Neural cell (in vitro differentiated cells): Measurements from ENCODE around the gene HOXA2. TPM values are rescaled to one million over a fixed set of nuclear protein-coding genes. Genes with fewer than 3 reads are reported as not detected.

Experiments
- H2AFZ ChIP-seq: fragments of 200-600, 300-800 bp; sonication (generic), shearing (Covaris generic); 2 replicates; pipeline ENCODE4 v1.6.0; 2014; ENCODE audit warnings: low read depth, mild to moderate bottlenecking, antibody characterized with exemption, low read length, moderate library complexity
- H3F3A ChIP-seq: fragments of 200-600 bp; shearing (Covaris generic); 2 replicates; pipeline ENCODE4 v1.6.1; 2016; ENCODE audit warnings: mild to moderate bottlenecking, moderate library complexity, mixed read lengths, antibody characterized with exemption, low read length; ENCODE audit not compliant: insufficient read depth, poor library complexity, severe bottlenecking
- H3K27ac ChIP-seq: fragments of 200-600, 300-800 bp; sonication (generic), shearing (Covaris generic); 2 replicates; pipeline ENCODE4 v1.5.1; 2014; ENCODE audit warnings: mild to moderate bottlenecking, low read length, moderate library complexity
- H3K27me3 ChIP-seq: fragments of 300-800, 200-600 bp; sonication (generic), shearing (Covaris generic); 2 replicates; pipeline ENCODE4 v1.6.0; 2014; ENCODE audit warnings: mild to moderate bottlenecking, low read depth, low read length, moderate library complexity; ENCODE audit not compliant: insufficient read depth
- H3K36me3 ChIP-seq: fragments of 300-800, 200-600 bp; sonication (generic), shearing (Covaris generic); 2 replicates; pipeline ENCODE4 v1.5.1; 2014; ENCODE audit warnings: mild to moderate bottlenecking, antibody characterized with exemption, low read length, moderate library complexity; ENCODE audit not compliant: insufficient read depth
- H3K4me2 ChIP-seq: fragments of 300-800, 200-600 bp; sonication (generic), shearing (Covaris generic); 2 replicates; pipeline ENCODE4 v1.6.0; 2014; ENCODE audit warnings: mild to moderate bottlenecking, low read length
- H3K4me3 ChIP-seq: fragments of 300-800, 200-600 bp; sonication (generic), shearing (Covaris generic); 2 replicates; pipeline ENCODE4 v1.5.1; 2014; ENCODE audit warnings: mild to moderate bottlenecking, low read length, moderate library complexity
- H3K79me2 ChIP-seq: fragments of 200-600 bp; shearing (Covaris generic); replicated peaks from 2 replicates; pipeline ENCODE4 v1.6.0; 2014; ENCODE audit warnings: mild to moderate bottlenecking, low read length, moderate library complexity; ENCODE audit not compliant: insufficient read depth
- H3K9ac ChIP-seq: fragments of 300-800, 200-600 bp; sonication (generic), shearing (Covaris generic); 2 replicates; pipeline ENCODE4 v1.6.1; 2016; ENCODE audit warnings: mild to moderate bottlenecking, low read length, mixed read lengths
- H3K9me2 ChIP-seq: fragments of 200-600 bp; shearing (Covaris generic); 2 replicates; pipeline ENCODE4 v1.6.1; 2016; ENCODE audit warnings: mild to moderate bottlenecking, low read length, mixed read lengths; ENCODE audit not compliant: insufficient read depth
- H3K9me3 ChIP-seq: fragments of 200-600, 300-800 bp; sonication (generic), shearing (Covaris generic); 2 replicates; pipeline ENCODE4 v1.6.1; 2016; ENCODE audit warnings: mild to moderate bottlenecking, mixed run types, low read length, moderate library complexity, mixed read lengths
- H4K20me1 ChIP-seq: fragments of 200-600 bp; shearing (Covaris generic); 2 replicates; pipeline ENCODE4 v1.6.1; 2016; ENCODE audit warnings: mild to moderate bottlenecking, mixed run types; ENCODE audit not compliant: insufficient read depth
- CTCF ChIP-seq: fragments of 450-650 bp; IDR thresholded peaks from 2 replicates; pipeline ENCODE4 v1.5.1; 2014; ENCODE audit warnings: antibody characterized with exemption, mild to moderate bottlenecking, moderate library complexity; ENCODE audit not compliant: poor library complexity, severe bottlenecking
- EP300 ChIP-seq: fragments of 450-650 bp; conservative IDR thresholded peaks from 2 replicates; pipeline ENCODE4 v1.6.1; 2014; ENCODE audit warnings: antibody characterized with exemption, mild to moderate bottlenecking, moderate library complexity; ENCODE audit not compliant: poor library complexity, severe bottlenecking
- EZH2 ChIP-seq: fragments of 200-600, 300-800 bp; shearing (Covaris generic), sonication (generic); IDR thresholded peaks from 2 replicates; pipeline ENCODE4 v1.6.1; 2014; ENCODE audit warnings: antibody characterized with exemption, low read length, borderline replicate concordance, mild to moderate bottlenecking; ENCODE audit not compliant: insufficient read depth, poor library complexity, severe bottlenecking
- MXI1 ChIP-seq: fragments of 450-650 bp; conservative IDR thresholded peaks from 2 replicates; pipeline ENCODE4 v1.6.1; 2014; ENCODE audit warnings: antibody characterized with exemption, mild to moderate bottlenecking; ENCODE audit not compliant: poor library complexity, severe bottlenecking
- POLR2AphosphoS5 ChIP-seq: IDR thresholded peaks from 2 replicates; pipeline ENCODE4 v1.6.1; 2012
- RAD21 ChIP-seq: fragments of 450-650 bp; conservative IDR thresholded peaks from 2 replicates; pipeline ENCODE4 v1.6.1; 2014; ENCODE audit warnings: antibody characterized with exemption, mild to moderate bottlenecking, moderate library complexity
- REST ChIP-seq: IDR thresholded peaks from 2 replicates; pipeline ENCODE4 v1.6.1; 2012; ENCODE audit warnings: borderline replicate concordance
- SMC3 ChIP-seq: fragments of 450-650 bp; conservative IDR thresholded peaks from 2 replicates; pipeline ENCODE4 v1.6.1; 2014; ENCODE audit warnings: antibody characterized with exemption, mild to moderate bottlenecking, moderate library complexity; ENCODE audit not compliant: poor library complexity
- TAF1 ChIP-seq: IDR thresholded peaks from 2 replicates; pipeline ENCODE4 v1.6.1; 2012; ENCODE audit warnings: low read depth
- polyA plus RNA-seq: library from polyadenylated mRNA; depleted of rRNA; stranded (reverse); fragments of >200 nt; gene quantifications from 2 replicates; pipeline ENCODE4 v1.2.3, GENCODE V29; 2014

HOXA2 gene
- polyA plus RNA-seq, 1 donor from 2014 or later = not detected

- Histone ChIP-seq H3K4me3 (no peak overlapping the region), H3K9me2 (no peaks in the 10 kb centered on the region), H3K36me3 (no peaks in the 10 kb centered on the region), H3K27me3 (no peaks in the 10 kb centered on the region), H3K4me2 (no peak overlapping the region), H4K20me1 (no peaks in the 10 kb centered on the region), H3K9me3 (no peaks in the 10 kb centered on the region), H3K27ac (no peak overlapping the region), H3K9ac (no peak overlapping the region), H3K79me2 (no peaks in the 10 kb centered on the region), H2AFZ (no peak overlapping the region), H3F3A (no peaks in the 10 kb centered on the region)
- TF ChIP-seq EP300 (no peak), SMC3 (no peak), TAF1 (no peak), CTCF (no peak), EZH2 (no peak), RAD21 (no peak), POLR2AphosphoS5 (no peak), REST (no peak), MXI1 (no peak)
Observed at GRCh38 chr7:27065709-27066108, 36.8 kb downstream of the HOXA2 start.

- no peaks in the 10 kb centered on the region for H4K20me1 ChIP-seq
- no peaks in the 10 kb centered on the region for H3K36me3 ChIP-seq
- no peak overlapping the region for H3K4me2 ChIP-seq
- H2AFZ ChIP-seq = no peak overlapping the region
- H3K27ac ChIP-seq = no peak overlapping the region
- H3K79me2 ChIP-seq = no peaks in the 10 kb centered on the region
- no peak overlapping the region for H3K9ac ChIP-seq
- TF ChIP-seq CTCF = no peak
- TF ChIP-seq EZH2 = no peak
- no peak for TF ChIP-seq POLR2AphosphoS5
- TF ChIP-seq MXI1 = no peak
- TF ChIP-seq EP300 = no peak
- TF ChIP-seq SMC3 = no peak
- no peak for TF ChIP-seq RAD21
- no peaks in the 10 kb centered on the region for H3K9me3 ChIP-seq
- no peak overlapping the region for H3K4me3 ChIP-seq
- no peaks in the 10 kb centered on the region for H3F3A ChIP-seq
- H3K9me2 ChIP-seq = no peaks in the 10 kb centered on the region
- no peaks in the 10 kb centered on the region for H3K27me3 ChIP-seq
Observed at GRCh38 chr7:27064661-27065060, 37.8 kb downstream of the HOXA2 start.
